ENCODE results near the gene SNAP23. TPM values are rescaled to one million over a fixed set of nuclear protein-coding genes. Genes with fewer than 3 reads are reported as not detected.
A peak's percentile ranks its signal among the peaks of the same experiment; 100 is the strongest.

The SNAP23 gene
- total RNA-seq, 1 experiment from 2014 or later, result 92.2 TPM

GRCh38 chr15:42461261-42461660, 34.2 kb upstream of the SNAP23 start:
- no peak overlapping the region for H3K27ac Mint-ChIP-seq (ENCODE audit: unreplicated experiment)
- TF ChIP-seq CTCF (IDR thresholded peaks at IDR 0.05; ENCODE audit: insufficient read depth in 1 of 2, low read depth in 1 of 2, low read length in 1 of 2, severe bottlenecking in 1 of 2, unreplicated experiment in 1 of 2), result no peak
- ChIA-PET CTCF (no interaction called here), POLR2A (no interaction called here)
- no peaks in the 10 kb centered on the region for H3K27me3 Mint-ChIP-seq (ENCODE audit: insufficient read depth, unreplicated experiment)
- Histone ChIP-seq H3K36me3 (ENCODE audit: control insufficient read depth, insufficient read depth, low read length) (no peaks in the 10 kb centered on the region), H3K4me1 (no peaks in the 10 kb centered on the region), H3K4me3 (ENCODE audit: low read depth, low read length) (no peak overlapping the region), H3K27me3 (replicated peaks; ENCODE audit: control insufficient read depth, insufficient read depth, low read length) (no peaks in the 10 kb centered on the region), H3K9me3 (no peaks in the 10 kb centered on the region)
- H3K36me3 Mint-ChIP-seq (ENCODE audit: insufficient read depth, unreplicated experiment), result peaks cover 14% of the 10 kb centered on the region
- intact Hi-C loops (cut with micrococcal nuclease; ENCODE audit: unreplicated experiment), result no loop called here
- H3K4me1 Mint-ChIP-seq (ENCODE audit: low read depth, unreplicated experiment), result no peaks in the 10 kb centered on the region
- no peak overlapping the region for H3K4me3 Mint-ChIP-seq (ENCODE audit: unreplicated experiment)
- H3K9me3 Mint-ChIP-seq (ENCODE audit: unreplicated experiment), result no peaks in the 10 kb centered on the region
- DNase-seq, result no peak
- BruUV-seq (replicated peaks), result no TSS peak

GRCh38 chr15:42465520-42466259, 29.7 kb upstream of the SNAP23 start:
- Histone ChIP-seq H3K4me3 (ENCODE audit: low read depth, low read length) (no peak overlapping the region), H3K36me3 (ENCODE audit: control insufficient read depth, insufficient read depth, low read length) (no peaks in the 10 kb centered on the region), H3K27me3 (replicated peaks; ENCODE audit: control insufficient read depth, insufficient read depth, low read length) (no peaks in the 10 kb centered on the region), H3K4me1 (no peaks in the 10 kb centered on the region), H3K9me3 (no peaks in the 10 kb centered on the region)
- no peaks in the 10 kb centered on the region for H3K4me1 Mint-ChIP-seq (ENCODE audit: low read depth, unreplicated experiment)
- BruUV-seq (replicated peaks), result no TSS peak
- peaks cover 15% of the 10 kb centered on the region for H3K36me3 Mint-ChIP-seq (ENCODE audit: insufficient read depth, unreplicated experiment)
- H3K27me3 Mint-ChIP-seq (ENCODE audit: insufficient read depth, unreplicated experiment), result no peaks in the 10 kb centered on the region
- no peak overlapping the region for H3K4me3 Mint-ChIP-seq (ENCODE audit: unreplicated experiment)
- no peak for TF ChIP-seq CTCF (IDR thresholded peaks at IDR 0.05; ENCODE audit: insufficient read depth in 1 of 2, low read depth in 1 of 2, low read length in 1 of 2, severe bottlenecking in 1 of 2, unreplicated experiment in 1 of 2)
- intact Hi-C loops (cut with micrococcal nuclease; ENCODE audit: unreplicated experiment), result no loop called here
- POLR2A ChIA-PET, result no interaction called here
- no peaks in the 10 kb centered on the region for H3K9me3 Mint-ChIP-seq (ENCODE audit: unreplicated experiment)
- CTCF ChIA-PET, result no interaction called here
- H3K27ac Mint-ChIP-seq (ENCODE audit: unreplicated experiment), result no peak overlapping the region
- no peak for DNase-seq

- Mint-ChIP-seq H3K36me3 (ENCODE audit: insufficient read depth, unreplicated experiment) (peaks cover 10% of the 10 kb centered on the region), H3K27me3 (ENCODE audit: insufficient read depth, unreplicated experiment) (no peaks in the 10 kb centered on the region), H3K27ac (ENCODE audit: unreplicated experiment) (no peak overlapping the region), H3K9me3 (ENCODE audit: unreplicated experiment) (no peaks in the 10 kb centered on the region), H3K4me3 (ENCODE audit: unreplicated experiment) (no peak overlapping the region), H3K4me1 (ENCODE audit: low read depth, unreplicated experiment) (peaks cover 12% of the 10 kb centered on the region)
- ChIA-PET CTCF (interaction anchor here (0.6 to 1.1 kb wide), 2 partner anchors 85 to 262 kb away, joined by 3 to 4 read pairs; partner anchors contain the start of gene VPS39), POLR2A (no interaction called here)
- intact Hi-C loops (cut with micrococcal nuclease; ENCODE audit: unreplicated experiment), result loop anchor here (1.0 to 10.0 kb wide), 3 partner anchors 79 to 405 kb away; no protein-coding TSS in a partner anchor
- H3K4me1 ChIP-seq, result no peaks in the 10 kb centered on the region
- H3K27me3 ChIP-seq (replicated peaks; ENCODE audit: control insufficient read depth, insufficient read depth, low read length), result no peaks in the 10 kb centered on the region
- H3K4me3 ChIP-seq (ENCODE audit: low read depth, low read length), result no peak overlapping the region
- H3K9me3 ChIP-seq, result no peaks in the 10 kb centered on the region
- H3K36me3 ChIP-seq (ENCODE audit: control insufficient read depth, insufficient read depth, low read length), result no peaks in the 10 kb centered on the region
- no peak for DNase-seq
- no peak for TF ChIP-seq CTCF (IDR thresholded peaks at IDR 0.05; ENCODE audit: insufficient read depth in 1 of 2, low read depth in 1 of 2, low read length in 1 of 2, severe bottlenecking in 1 of 2, unreplicated experiment in 1 of 2)
- BruUV-seq (replicated peaks), result TSS peak; percentile 18
These were observed 24.4 kb upstream of the SNAP23 start for GRCh38 chr15:42471002-42471401.

All from Caco-2 (cell line).